ENCODE measurements around the gene PEAK1.
"Not testable (repeated sequence)": the region's sequence is repeated elsewhere in the genome, so short reads cannot be mapped to it uniquely, and the experiment has no call there.

The PEAK1 gene

DNA sequence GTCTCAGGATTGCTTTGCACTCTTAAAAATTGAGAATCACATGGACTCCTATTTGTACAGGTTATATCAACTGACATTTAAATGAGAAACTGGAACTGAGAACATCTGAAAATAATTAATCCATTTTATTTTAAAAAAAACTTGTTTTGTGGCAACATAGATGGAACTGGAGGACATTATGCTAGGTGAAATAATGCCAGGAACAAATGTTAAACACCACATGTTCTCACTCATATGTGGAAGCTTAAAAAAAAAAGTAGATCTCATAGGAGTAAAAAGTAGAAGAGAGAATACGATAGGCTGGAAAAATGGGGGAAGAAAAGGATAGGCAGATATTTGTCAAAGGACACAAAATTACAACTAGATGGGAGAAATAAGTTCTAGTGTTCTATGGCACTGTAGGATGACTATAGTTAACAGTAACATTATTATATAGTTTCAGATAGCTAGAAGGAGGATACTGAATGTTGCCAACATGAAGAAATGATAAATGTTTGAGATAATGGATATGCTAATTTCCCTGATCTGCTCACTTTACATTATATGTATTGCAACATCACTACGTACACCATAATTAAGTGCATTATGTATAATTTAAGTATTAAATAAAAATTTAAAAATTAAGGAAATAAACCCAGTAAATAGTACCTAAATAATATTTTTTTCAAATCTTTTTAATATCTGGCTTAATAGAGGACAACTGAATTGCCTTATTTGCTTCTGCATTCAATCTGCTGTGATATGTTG, 248.5 kb downstream of the PEAK1 start:
- no peak for DNase-seq

DNA sequence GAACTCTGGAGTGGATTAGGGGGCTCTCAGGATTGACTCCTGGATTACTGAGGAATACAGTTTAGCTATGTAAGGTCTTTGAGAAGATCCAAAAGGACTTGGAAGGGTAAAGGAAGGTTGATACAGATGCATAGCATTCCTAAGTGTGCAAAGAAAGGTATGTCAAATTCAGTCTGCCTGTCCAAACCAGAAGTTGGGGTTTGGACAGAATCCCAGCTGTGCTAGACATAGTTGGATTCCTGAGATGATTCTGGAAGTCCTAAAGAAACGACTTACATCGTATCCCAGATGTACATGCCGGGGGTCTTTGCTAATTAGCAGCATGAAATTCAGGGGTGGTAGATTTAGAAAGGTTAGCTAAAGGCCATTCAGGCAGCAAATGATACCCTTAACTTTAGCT, 251.3 kb downstream of the PEAK1 start:
- DNase-seq = no peak

DNA sequence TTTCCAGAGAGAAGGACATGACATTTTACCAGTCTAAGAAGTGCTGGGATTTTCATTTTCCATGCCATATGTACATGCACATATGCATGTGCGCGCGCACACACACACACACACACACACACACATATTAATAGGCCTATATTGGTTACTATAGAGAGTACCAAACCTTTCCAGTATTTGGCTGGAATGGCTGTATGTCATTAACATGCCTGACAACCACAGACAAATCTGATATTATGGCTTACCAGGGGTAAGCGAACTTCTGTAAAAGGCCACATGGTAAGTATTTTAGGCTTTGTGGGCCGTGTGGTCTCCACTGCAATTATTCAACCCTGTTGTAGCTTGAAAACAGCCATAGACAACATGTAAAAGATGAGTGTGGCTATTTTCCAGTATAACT, 251.8 kb downstream of the PEAK1 start:
- no peak for DNase-seq

DNA sequence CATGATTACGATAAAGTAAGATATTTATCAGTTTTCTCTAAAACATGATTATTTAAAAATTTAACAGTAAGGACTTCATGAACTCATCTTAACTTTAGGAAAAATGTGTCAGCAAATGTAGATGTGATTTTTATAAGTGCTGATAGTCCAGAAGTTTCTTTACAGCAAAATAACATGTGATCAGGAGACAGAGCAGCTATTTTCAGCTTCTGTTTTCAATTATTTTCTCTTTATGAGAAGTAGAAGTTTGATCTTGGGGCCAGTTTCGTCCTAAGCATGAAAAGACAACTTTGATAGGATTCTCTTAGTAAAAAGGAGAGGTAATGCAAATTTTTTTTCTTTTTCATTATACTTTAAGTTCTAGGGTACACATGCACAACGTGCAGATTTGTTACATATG, 252.5 kb downstream of the PEAK1 start:
- DNase-seq = no peak

DNA sequence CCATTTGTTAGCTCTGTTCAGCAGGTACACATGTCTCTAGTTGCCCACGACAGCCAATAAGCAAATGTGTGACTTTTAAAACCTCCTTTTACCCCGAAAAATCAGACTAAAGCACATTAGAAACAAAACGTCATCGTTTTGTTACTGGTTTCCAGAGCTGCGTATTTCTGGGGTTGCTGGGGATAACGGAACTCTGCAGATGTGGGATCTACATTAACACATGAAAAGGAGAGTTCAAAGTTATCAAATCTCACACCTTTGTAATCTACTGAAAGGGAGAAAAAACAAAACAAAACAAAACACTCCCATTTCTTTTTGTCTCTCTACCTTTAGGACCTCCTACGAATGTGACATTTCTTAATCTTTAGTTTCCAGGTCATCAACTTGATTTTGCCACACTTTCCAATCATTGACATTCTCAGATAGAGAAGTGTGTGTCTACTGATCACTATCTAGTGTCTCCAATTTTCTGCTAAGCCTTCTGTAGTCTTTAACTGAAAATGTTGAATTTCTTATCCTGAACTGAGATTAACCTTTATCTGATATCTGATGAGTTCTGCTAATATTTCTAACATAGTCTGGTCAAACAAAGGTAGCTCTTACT, 256.0 kb downstream of the PEAK1 start:
- no peak for DNase-seq

DNA sequence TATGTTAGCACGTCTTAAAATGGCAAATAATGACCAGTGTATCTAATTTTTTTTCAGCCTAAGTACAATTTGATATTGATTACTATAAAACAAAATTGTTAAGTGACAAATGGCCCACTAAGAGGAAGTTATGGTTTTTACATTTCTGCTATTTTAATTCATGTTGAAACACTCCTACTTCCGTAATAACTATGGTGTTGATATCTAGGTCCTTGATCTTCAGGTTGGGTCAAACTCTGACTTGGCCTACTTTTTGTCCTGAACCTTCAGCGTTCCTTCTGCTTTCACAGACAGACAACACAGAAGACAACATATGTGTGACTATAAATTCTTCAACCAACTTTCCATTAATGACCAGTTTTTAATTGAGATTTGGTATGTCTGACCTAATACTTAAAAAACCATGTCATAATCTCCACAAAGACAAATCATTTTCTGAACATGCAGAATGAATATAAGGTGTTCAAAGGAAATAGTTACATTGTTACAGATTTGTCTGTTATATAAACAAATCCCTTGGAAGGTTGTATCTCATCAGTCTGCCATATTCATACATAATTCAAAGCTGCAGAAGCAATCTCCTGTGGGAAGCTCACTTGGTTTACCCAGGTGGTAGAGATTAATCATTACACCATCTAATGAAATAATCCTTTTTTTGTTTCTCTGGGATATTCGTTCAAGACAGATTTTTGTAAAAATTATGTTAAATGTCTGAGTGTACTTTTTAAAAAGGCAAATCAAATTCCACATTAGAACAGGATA, 256.9 kb downstream of the PEAK1 start:
- DNase-seq = no peak

DNA sequence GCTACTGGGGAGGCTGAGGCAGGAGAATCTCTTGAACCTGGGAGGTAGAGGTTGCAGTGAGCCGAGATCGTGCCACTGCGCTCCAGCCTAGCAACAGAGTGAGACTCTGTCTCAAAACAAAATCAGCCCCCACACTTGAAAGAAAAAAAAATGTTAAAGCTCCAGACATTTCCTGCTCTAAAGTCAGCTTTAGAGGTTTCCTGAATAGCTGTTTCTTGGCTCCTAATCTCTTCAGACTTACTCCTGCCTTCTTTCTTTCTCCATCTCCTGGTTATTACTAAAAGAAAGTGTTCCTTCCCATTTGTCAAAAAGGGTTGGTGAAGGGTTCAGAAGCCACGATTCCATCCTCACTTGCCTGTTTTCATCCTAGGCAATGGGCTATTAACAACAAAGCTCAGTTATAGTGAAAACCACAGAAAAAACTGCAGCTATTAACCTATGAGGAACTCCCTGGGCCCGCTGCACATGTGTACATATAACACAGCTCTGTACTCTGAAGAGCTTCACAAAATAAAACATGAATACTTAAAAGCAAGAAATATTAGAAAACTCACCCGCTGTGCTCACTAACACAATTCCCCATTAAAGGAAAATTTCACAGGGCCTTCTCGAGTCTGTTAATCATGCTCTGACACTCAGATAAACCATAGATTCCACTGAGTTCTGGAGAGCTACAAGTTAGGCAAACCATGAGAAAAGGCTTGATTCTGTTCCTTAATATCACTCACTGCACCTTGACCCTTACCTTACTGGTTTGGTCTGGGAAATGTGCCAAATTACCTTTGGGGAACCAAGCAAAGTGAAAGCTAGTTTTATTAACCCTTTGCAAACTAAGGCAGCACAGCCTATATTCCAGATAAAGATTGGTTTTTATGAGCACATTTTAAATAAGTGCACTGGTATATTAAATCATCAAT, 259.1 kb downstream of the PEAK1 start:
- DNase-seq = no peak

DNA sequence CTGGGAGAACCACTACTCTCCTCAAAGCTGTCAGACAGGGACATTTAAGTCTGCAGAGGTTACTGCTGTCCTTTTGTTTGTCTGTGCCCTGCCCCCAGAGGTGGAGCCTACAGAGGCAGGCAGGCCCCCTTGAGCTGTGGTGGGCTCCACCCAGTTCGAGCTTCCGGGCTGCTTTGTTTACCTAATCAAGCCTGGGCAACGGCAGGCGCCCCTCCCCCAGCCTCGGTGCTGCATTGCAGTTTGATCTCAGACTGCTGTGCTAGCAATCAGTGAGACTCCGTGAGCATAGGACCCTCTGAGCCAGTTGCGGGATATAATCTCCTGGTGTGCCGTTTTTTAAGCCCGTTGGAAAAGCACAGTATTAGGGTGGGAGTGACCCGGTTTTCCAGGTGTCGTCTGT, 263.9 kb downstream of the PEAK1 start:
- not testable (repeated sequence) for DNase-seq

DNA sequence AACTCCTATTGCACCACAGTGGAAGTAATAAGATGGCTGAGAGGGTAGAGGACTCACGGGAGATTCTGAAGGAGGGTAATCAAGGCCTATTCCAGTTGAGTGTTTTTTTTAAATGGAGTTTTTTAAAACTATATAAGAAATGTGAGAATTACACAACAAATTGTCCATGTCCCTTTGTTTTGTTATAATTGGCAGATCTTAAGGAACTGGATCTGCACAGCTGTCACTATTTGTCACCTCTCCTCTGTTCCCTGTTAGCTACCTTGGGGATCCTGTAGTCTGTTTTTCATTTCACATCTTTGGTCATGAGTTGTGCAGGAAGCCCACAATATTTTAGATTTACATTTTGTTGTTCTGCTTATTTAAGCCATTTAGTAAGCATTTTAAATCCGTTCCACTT, 271.7 kb downstream of the PEAK1 start:
- no peak for DNase-seq

DNA sequence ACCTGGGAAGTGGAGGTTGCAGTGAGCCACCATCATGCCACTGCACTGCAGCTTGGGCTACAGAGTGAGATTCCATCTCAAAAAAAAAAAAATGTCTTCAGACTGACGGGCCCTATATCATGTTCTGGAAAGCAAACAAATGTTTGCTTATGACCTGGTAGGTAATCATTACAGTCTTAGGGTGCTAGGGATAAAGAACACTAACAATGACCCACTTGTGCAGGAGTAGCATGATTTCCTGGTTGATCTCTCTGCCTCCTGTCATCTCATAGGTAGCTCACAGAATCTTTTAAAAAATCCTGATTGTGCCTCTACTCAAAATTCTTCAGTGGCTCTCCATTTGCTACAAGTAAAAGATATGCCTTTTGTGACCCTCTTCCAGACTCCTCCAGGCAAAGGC, 274.5 kb downstream of the PEAK1 start:
- no peak for DNase-seq

DNA sequence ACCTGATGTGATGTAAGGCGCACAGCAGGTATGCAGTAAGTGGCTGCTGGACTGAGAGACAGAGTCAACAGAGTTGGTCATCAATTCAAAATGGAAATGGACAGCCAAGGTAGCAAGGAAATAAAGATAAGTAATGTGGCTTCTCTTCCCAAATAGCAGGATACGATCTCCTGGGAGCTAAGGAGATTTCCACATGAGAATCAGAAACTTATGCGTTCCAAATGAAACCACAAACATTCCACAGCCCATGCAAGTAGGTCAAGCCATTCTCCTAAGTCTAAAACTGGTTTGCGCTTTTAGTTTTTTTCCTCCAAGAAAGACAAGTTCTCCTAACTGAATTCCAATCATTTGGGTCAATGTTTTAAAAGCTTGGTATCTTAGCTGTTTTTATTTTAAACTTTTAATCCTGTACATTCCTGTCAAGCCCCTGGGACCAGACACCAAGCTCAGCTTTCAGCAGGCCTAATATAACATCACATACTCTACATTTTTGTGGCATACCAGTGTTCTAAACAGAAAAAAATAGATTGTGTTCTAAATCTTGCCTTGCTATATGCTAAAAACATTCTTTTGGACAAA, 275.3 kb downstream of the PEAK1 start:
- no peak for DNase-seq

DNA sequence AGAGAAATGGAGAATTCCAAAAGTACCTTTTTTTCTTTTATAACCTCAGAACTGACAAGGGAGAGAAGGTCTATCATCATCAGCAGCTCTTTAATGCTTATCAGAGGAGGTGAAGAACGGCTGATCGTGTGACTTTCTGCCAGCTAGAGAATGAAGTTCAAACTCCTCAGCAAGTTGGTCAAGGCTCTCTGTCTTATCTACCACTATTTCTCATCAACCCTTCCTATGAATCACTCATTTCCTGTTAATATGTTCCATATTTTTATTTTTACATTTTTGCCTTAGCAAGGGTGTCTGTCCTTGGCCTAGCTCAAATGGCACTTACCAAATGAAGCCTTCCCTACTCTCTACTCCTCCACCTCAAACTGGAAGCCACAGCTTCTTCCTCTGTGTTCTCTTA, 275.9 kb downstream of the PEAK1 start:
- no peak for DNase-seq

DNA sequence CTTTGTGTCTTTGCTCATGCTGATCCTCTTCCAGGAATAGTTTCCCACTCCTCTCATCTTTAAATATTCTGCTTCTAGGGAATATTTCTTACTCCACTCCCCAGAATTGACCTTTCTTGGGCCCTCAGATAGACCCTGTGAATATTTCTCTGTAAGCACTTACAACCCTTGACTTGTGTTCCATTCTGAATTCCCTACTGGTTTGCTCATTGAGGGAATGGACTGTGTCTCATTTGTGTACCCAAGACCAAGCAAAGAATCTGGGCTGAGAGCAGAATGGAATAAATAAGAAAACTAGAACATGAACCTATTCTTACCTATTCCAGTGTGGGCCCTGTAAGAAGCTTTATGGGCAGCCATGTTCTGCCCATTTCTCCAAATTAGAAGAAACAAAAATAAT, 276.3 kb downstream of the PEAK1 start:
- no peak for DNase-seq

DNA sequence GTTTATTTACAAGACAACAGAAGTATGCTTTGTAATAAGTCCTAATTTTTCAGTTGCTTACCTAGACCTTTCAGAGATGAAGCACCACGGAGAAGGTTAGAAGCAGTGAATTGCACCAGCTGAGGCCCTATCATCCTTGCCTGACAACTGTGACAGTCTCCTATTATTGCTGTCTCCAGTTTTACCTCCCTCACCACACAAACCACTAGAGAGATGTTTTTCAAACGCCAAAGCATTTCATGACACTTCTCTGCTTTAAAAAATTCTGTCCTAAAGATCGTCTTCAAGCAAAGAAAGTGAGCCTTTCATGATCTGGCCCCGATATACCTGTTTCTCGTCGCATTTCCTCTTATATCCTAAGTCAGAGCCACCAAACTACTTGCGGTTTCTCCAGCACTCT, 276.7 kb downstream of the PEAK1 start:
- no peak for DNase-seq

DNA sequence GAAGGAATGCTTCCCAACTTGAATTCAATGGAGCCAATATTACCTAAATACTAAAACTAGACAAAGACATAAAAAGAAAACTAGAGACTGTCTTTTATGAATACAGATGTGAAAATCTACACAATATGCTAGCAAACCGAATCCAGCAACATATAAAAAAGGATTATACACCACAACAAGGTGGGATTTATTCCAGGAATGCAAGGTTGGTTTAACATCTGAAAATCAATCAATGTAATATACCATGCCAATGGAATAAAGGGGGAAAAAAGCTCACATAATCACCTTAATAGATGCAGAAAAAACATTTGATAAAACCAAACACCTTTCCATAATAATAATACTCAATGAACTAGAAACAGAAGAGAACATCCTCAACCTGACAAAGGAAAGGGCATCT, 279.7 kb downstream of the PEAK1 start:
- DNase-seq = no peak

DNA sequence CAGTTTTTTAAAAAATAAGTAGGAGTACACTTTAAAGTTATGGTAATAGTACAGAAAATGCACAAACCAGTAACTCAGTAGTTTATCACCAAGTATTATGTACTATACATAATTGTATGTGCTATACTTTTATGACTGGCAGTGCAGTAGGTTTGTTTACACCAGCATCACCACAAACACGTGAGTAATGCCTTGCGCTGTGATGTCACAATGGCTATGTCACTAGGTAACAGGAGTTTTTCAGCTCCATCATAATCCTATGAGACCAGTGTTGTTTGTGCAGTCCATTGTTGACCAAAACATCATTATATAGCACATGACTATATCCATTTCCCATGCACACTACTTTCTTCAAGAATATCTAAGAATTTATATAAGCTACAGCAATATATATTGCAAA, 280.6 kb downstream of the PEAK1 start:
- no peak for DNase-seq

DNA sequence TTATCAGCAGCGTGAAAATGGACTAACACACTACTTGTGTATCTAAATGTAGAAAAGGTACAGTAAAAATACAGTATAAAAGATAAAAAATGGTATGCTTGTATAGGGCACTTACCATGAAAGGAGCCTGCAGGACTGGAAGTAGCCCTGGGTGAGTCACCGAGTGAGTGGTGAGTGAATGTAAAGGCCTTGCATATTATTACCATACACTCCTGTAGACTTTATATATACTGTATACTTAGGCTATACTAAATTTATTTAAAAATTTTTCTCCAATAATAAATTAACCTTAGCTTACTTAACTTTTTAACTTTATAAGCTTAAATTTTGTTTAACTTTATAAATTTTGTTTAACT, 281.8 kb downstream of the PEAK1 start:
- no peak for DNase-seq

DNA sequence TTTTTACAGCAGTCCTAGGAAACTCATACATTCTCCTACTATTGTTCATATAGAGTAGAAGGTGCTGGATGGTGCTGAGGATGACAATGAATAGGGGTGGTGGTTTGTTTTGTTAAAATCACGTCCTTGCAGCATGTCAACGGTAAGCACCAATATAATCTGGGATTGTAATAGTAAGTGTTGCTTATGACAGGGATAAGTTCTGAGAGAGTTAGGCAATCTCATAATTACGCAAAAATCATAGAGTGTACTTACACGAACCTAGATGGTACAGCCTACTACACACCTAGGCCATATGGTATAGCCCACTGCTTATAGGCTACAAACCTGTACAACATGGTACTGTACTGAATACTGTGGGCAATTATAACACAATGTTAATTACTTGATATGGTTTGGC, 284.7 kb downstream of the PEAK1 start:
- no peak for DNase-seq

DNA sequence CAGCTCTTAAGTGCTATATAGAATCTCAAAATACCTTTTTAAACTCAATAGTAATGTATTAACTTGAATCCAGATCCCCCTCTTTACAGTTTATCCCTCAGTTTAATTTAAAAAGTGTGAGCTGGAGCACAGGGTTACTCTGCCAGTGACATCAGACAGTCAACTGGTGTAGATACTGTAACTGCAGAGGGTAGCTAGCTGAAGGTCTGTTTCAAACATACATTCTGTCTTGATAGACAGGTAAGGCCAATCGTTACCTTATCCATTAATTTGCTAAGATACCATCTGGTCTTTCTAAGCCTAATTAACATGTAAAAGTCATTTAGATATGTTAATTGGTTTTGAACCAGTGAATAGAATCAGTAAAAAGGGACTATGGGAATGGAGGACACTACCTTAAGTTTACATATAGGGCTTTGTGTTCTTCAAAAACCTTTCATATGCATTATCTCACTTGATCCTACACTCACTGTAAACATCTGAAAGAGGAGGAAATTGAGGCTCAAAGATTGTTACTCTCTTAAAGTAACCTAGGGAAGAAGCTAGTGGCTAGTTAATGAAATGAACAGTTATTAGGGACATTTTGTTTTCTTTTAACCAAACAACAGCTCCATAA, 289.5 kb downstream of the PEAK1 start:
- DNase-seq = no peak

DNA sequence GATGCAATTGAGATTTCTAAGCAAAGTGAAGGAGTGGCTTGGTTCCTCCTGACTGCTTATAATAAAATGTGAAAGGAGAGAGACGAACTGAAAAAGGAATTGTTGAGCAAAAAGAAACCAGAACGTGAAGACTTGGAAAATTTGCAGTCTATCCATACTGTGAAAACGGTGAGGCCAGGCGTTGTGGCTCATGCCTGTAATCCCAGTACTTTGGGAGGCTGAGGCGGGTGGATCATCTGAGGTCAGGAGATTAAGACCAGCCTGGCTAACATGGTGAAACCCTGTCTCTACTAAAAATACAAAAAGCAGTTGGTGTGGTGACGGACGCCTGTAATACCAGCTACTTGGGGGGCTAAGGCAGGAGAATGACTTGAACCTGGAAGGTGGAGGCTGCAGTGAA, 292.3 kb downstream of the PEAK1 start:
- DNase-seq = no peak

DNA sequence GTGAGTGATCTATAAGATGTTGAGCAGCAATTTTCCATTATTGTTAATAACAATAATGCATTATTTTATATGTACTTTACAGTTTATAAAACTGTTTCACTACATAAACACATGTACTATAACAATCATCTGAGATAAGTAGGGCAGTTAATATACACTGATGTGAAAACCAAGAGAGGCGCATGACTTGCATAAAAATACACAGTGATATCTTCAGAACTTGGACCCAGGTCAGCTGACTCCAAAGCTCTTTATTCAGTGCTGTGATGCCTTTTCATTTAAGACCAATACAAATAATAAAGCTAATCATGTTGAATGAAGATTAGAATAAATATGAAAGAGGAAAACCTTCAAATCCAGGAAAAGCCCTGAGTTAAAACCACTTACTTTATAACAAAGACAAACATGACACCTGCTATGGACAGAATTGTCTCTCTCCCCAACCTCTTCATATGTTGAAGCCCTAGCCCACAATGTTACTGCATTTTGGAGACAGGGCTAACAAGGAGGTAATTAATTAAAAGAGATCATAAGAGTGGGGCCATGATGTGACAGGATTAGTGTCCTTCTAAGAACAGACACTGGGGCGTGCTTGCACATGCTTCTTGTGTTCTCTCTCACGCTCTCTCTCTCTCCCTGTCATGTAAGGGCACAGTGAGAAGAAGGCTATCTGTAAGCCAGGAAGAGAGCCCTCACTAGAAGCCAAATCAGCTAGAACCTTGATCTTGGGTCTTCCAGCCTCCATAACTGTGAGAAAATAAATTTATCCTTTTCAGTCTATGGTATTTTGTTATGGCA, 293.2 kb downstream of the PEAK1 start:
- no peak for DNase-seq

DNA sequence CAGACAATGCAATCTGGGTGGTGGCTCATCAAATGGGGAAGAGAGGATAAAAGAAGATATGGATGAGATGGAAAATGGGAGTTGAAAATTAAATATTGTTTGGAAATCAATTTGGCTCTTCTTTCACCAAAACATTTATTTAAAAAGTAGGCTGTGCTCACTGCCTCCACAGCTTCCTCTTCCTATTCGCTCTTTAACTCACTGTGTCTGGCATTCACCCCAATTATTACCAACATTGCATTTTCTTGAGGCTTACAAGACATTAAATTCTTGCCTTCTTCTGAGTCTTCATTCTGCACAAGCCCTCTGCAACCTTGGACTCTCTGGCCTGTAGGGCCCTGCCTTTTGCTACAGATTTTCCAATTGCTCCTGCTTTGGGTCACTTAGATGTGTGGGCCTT, 296.1 kb downstream of the PEAK1 start:
- no peak for DNase-seq
